Fibroblast of the aortic adventitia (primary cell): Measurements from ENCODE around the gene MEOX1. TPM values are rescaled to one million over a fixed set of nuclear protein-coding genes. Genes with fewer than 3 reads are reported as not detected.

Source experiments
- DNase-seq: peaks from one replicate; pipeline ENCODE4 v3.0.0-alpha.2; 2010; ENCODE audit warnings: low read depth
- H3K4me3 ChIP-seq: 2 replicates; pipeline ENCODE4 v1.5.1; 2011; ENCODE audit warnings: low read depth, mild to moderate bottlenecking, control low read depth, low read length, moderate library complexity
- total RNA-seq: library from RNA; depleted of rRNA; stranded (reverse); fragments of >200 nt; gene quantifications from 2 replicates; pipeline ENCODE4 v1.2.3, GENCODE V29; 2012; ENCODE audit warnings: low replicate concordance
- TF ChIP-seq, protein P1 (sequence below): IDR thresholded peaks from 2 replicates; pipeline ENCODE4 v1.5.1; 2011; ENCODE audit warnings: mild to moderate bottlenecking, low read length, control low read depth, inconsistent platforms; ENCODE audit not compliant: insufficient read depth

The MEOX1 gene
- total RNA-seq, 1 donor = not detected

DNA sequence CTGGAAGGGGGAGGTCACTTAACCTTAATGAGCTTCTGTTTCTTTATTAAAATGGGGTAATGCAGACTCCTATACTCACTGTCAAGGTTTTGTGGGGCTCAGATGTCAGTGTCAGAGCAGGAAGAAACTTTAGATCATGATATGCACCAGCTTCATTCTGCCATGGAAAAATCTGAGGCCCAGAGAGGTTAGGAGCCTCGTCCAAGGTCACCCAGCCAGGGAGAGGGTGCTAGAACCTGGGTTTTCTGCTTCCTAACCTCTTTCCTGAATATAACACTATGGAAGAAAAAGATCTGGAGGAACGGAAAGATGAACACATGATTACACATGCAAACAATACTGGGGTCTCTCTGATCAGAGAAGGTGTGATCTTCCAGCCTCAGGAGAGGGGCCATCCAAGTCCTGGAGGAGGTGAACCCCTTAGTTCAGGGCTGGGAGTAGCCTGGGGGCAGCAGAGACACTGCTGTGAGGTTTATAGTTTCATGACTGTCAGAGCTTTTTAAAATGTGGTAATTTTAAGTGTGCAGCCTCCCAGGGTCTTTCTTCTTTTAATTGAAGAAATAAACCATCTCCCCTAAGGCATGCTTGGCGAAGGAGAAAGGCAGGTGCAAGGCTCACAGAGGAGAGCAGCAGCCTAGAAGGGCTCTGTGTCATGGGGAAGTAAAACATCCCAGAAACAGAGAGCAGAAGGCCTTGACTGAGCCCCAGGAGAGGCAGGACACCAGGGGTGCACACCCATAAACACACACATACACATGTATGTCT lies 10.2 kb upstream of the MEOX1 start:
- TF ChIP-seq, protein P1, sequence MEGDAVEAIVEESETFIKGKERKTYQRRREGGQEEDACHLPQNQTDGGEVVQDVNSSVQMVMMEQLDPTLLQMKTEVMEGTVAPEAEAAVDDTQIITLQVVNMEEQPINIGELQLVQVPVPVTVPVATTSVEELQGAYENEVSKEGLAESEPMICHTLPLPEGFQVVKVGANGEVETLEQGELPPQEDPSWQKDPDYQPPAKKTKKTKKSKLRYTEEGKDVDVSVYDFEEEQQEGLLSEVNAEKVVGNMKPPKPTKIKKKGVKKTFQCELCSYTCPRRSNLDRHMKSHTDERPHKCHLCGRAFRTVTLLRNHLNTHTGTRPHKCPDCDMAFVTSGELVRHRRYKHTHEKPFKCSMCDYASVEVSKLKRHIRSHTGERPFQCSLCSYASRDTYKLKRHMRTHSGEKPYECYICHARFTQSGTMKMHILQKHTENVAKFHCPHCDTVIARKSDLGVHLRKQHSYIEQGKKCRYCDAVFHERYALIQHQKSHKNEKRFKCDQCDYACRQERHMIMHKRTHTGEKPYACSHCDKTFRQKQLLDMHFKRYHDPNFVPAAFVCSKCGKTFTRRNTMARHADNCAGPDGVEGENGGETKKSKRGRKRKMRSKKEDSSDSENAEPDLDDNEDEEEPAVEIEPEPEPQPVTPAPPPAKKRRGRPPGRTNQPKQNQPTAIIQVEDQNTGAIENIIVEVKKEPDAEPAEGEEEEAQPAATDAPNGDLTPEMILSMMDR = no peak
- no peak for DNase-seq
- H3K4me3 ChIP-seq = no peak overlapping the region

GRCh38 chr17:43671031-43671692 lies 9.4 kb upstream of the MEOX1 start:
- TF ChIP-seq, protein P1 = no peak
- no peak overlapping the region for H3K4me3 ChIP-seq
- peak; percentile 62 for DNase-seq

GRCh38 chr17:43670645-43671030 lies 8.9 kb upstream of the MEOX1 start:
- H3K4me3 ChIP-seq = no peak overlapping the region
- TF ChIP-seq, protein P1 = no peak
- no peak for DNase-seq

GRCh38 chr17:43669971-43670644 lies 8.4 kb upstream of the MEOX1 start:
- DNase-seq = no peak
- TF ChIP-seq, protein P1 = no peak
- no peak overlapping the region for H3K4me3 ChIP-seq

DNA sequence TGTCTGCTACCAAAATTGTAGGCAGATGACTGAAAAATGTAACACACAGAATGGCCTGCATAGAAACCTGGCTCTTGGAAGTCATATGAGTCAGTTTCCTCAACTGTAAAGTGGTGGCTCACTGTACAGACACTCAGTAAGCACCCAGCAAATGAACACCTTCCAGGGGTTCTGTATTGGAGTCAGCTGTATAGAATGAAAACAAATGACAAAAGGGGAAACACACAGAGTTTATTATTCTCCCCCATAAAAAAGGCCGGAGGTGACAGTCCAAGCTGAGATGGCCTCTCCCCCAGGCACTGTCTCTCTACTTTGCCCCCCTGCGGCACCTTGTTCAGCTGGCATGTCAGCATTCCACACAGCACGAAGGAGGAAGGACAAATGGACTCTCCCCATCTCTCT lies 6.2 kb upstream of the MEOX1 start:
- peak; percentile 49 for DNase-seq
- no peak overlapping the region for H3K4me3 ChIP-seq

DNA sequence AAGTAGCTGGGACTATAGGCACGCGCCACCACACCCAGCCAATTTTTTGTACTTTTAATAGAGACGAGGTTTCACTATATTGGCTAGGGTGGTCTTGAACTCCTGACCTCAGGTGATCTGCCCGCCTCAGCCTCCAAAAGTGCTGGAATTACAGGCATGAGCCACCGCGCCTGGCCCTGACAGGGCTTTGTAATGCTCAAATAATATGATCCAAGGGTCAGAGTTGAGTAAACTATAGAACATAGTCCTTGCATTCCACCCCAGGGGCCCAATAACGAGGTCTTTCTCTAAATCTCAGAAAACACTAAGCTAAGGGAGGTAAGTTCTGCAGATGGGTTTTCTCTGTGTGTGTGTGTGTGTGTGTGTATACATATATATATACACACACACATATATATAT lies 5.8 kb upstream of the MEOX1 start:
- TF ChIP-seq, protein P1 = no peak
- DNase-seq = no peak
- H3K4me3 ChIP-seq = no peak overlapping the region

More for the DNA sequence above, 6.2 kb upstream of the MEOX1 start:
- TF ChIP-seq, protein P1 = no peak
